Activated CD8-positive, alpha-beta memory T cell treated with anti-CD3 and anti-CD28 coated beads, Interleukin-2, amount 50 U/mL, for 1 hour (primary cell): ENCODE measurements around the gene PPIP5K2.
"Not testable (repeated sequence)": the region's sequence is repeated elsewhere in the genome, so short reads cannot be mapped to it uniquely, and the experiment has no call there.

ENCODE experiments used
- DNase-seq: peaks from one replicate; pipeline ENCODE4 v3.0.0-alpha.2; 2020; ENCODE audit errors: extremely low read depth

Gene PPIP5K2

DNA sequence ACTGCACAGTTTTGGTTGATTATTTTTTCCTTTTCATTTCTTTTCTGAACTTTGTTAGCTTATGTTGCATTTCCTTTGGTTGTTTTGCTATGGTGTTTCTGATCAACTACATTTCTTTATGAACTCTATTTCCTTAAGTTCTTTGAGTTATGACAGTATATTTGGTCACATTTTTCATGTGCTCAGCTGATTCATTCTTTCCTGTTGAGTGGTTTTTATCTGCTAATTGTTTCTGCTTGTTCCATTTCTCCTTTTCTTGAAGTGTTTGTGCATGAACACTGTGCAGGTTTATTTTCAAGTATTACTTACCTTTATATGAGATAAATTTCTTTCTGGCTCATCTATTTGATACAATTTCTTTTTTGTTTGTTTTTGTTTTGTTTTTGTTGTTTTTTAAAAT, 87.6 kb downstream of the PPIP5K2 start:
- DNase-seq: no peak

- DNase-seq: no peak
Measured at GRCh38 chr5:103208460-103208859, 88.4 kb downstream of the PPIP5K2 start.

GRCh38 chr5:103209065-103209464, 89.0 kb downstream of the PPIP5K2 start:
- DNase-seq: no peak

- DNase-seq: no peak
Measured at GRCh38 chr5:103210952-103211351, 90.9 kb downstream of the PPIP5K2 start.

- DNase-seq: no peak
Measured at GRCh38 chr5:103211576-103212561, 91.8 kb downstream of the PPIP5K2 start.

- no peak for DNase-seq
Measured at GRCh38 chr5:103216137-103216536, 96.0 kb downstream of the PPIP5K2 start.

DNA sequence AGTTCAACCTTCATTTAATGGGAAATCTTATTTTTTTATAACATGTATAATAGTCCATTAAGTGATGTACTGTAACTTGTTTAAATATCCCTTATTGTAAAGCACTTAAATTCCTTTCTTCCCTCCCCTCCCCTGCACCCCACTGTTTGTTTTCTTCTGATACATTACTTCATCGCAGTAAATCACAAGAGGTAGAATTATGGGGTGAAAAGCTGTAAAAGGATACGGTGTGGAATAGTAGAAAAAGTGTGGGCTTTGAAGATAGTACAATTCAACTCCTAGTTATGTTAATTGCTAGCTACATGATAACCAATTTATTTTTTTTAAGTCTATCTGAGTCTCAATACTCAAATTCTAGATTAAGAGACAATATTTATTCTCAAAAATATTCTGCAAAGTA, 96.6 kb downstream of the PPIP5K2 start:
- DNase-seq: no peak

DNA sequence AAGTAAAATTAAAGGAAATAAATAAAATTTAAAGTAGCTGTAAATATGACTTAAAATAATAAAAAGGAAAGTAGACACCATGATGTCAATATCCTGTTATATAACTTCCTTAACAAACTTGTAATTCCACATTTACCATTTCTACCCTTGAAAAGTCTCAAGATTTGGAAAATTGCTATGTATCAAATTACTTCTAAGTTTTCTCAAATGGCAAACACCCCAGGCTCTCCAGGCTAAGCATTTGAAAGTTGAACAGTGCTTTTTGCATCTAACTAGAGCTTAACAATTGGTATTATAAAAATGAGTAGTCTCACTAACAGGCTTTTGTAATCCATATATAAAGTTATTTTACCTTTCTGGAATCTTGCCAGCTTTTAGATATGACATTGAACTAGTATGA, 97.0 kb downstream of the PPIP5K2 start:
- DNase-seq: no peak

DNA sequence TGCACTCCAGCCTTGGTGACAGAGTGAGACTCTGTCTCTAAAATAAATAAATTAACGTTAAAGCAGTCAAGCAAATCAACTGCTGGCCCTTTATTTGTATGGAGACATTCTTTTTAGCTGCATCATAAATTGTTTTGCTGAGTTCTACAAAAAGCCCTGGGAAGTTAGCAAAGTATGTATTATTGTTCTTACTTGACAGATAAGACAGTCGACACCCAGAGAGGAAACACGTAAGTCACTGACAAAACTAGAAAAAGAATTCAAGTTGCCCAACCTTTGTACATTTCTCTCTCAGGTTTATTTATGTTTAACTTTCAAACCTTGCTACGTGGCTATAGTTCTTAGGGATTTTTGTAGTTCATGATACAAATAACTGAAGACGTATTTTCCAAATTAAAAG, 98.1 kb downstream of the PPIP5K2 start:
- no peak for DNase-seq

GRCh38 chr5:103219074-103219473, 99.0 kb downstream of the PPIP5K2 start:
- DNase-seq: not testable (repeated sequence)

DNA sequence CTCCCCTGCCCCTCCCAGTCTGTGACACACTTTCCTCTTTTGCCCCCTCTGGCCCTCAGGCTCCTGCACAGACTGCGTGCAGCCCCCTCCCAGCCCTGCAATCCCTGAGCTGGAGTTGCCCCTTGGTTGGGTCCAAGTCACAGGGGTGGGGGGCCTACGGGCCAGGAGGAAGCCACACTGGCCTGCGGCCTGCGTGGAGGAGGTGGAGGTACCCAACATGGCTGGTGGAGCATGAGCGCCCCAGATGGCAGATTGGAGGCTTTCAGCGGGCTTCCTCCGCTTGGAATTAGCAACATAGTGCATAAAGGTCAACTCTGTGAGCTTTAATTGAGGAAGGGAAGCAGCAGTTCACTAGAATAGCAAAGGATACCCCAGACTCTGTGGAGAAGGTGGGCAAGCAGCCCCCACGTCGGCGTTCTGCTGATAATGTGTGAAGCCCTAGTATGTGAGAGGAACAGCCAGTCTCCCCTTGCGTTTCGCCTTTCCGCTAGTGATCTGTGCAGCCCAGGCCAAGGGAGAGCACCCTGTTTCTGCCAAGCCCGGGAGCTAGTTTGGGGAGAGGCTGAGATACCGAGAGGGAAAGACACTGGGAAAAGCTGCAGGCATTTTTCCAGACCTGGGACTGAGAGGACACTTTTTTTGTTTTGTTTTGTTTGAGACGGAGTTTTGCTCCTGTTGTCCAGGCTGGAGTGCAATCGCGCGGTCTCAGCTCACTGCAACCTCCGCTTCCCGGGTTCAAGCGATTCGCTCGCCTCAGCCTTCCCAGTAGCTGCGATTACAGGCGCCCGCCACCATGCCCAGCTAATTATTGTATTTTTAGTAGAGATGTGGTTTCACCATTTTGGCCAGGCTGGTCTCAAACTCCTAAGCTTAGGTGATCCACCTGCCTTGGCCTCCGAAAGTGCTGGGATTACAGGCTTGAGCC, 103.2 kb downstream of the PPIP5K2 start:
- no peak for DNase-seq

- DNase-seq: peak; percentile 4
Measured at GRCh38 chr5:103224118-103224893, 104.2 kb downstream of the PPIP5K2 start.

- no peak for DNase-seq
Measured at GRCh38 chr5:103224894-103225246, 104.8 kb downstream of the PPIP5K2 start.

DNA sequence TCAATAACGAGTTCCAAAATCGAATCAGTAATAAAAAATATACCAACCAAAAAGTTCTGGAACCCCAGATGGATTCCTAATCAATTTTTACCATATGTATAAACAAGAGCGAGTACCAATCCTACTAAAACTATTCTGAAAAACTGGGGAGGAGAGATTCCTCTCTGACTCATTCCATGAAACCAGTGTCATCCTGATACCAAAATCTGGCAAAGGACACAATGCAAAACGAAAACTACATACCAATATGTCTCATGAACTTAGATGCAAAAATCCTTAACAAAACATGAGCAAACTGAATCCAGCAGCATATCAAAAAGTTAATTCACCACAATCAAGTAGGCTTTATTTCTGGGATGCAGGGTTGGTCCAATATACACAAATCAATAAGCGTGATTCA, 108.0 kb downstream of the PPIP5K2 start:
- no peak for DNase-seq

DNA sequence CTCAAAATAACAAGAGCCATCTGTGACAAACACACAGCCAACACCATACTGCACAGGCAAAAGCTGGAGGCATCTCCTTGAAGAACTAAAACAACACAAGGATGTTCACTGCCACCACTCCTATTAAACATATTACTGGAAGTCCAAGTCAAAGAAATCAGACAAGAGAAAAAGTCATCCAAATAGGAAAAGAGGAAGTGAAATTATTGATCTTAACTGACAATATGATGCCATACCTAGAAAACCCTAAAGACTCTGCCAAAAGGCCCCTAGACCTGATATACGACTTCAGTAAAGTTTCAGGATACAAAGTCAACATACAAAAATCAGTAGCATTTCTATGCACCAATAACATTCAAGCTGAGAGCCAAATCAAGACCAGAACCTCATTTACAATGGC, 108.5 kb downstream of the PPIP5K2 start:
- no peak for DNase-seq

DNA sequence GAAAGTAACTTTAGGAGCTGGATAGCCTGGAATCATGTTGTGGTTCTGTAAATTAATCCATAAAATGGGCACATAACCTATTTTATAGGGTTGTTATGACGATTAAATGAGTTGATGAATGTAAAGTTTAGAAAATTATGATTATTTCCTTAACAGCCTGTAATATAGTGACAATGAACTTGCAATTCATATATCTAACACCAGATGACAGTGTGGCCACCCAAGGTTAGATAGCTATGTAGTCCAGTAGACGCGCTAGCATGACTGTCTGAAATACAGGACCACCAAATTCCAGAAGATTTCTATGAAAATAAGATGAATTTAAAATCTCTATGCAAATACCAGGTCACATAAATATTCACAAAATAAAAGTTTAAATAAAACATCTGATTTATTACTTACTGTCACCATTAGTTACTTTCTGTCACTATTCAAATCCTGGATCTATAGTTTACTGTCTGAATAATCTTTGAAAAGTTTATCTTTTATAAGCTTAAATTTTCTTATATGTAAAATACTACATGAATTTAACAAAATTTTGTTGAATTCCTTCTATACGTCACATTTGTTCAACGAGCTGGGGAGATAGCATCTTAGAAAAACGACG, 112.4 kb downstream of the PPIP5K2 start:
- no peak for DNase-seq

GRCh38 chr5:103234239-103234975, 114.3 kb downstream of the PPIP5K2 start:
- no peak for DNase-seq

DNA sequence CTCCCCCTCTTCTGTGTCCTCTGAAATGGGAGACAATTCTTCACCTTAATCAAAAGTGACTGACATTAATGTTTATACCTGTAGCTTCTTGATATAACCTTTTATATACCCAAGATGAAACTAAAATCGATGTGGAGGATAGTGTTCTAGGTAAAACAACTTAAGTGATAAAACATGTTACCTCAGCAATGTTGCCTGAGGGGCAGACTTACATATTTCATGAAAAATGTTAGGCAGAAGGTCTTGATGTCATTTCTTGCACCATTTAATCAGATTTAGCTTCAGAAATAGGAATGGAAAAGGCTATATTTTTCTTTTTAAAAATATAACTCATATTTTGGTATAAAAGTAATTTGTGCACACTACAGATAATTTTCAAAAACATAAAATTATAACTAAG, 115.8 kb downstream of the PPIP5K2 start:
- DNase-seq: no peak

DNA sequence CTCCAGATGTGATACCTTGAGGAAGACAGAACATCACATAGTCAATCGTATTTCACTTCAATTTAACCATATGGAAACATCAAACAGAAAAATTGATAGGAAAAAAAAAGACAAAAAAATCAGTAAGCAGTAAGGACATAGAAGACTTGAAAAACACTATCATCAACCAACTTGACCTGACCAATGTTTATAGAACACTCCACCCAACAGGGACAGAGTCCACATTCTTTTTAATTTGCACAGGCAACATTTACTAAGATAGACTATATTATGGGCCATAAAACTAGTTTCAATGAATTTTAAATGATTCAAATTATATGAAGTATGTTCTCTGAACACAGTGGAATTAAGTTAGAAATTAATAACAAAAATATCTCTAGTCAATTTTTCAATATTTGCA, 117.7 kb downstream of the PPIP5K2 start:
- no peak for DNase-seq

- DNase-seq: no peak
Measured at GRCh38 chr5:103243665-103244064, 123.6 kb downstream of the PPIP5K2 start.

GRCh38 chr5:103244398-103244797, 124.3 kb downstream of the PPIP5K2 start:
- no peak for DNase-seq
